Small intestine (tissue), 7 donors: ENCODE measurements around the gene SERBP1. TPM values are rescaled to one million over a fixed set of nuclear protein-coding genes. Genes with fewer than 3 reads are reported as not detected.

Experiments used
- DNase-seq, 2 donors: peaks; one replicate each; pipeline versions ENCODE4 v3.0.0 to v3.0.0-alpha.2; 2013
- FAIRE-seq: peaks from 2 replicates; lab custom pipeline; 2012; peaks lifted over from hg19 to GRCh38; lab: Jason Lieb, UNC
- H3K27ac ChIP-seq, 3 donors: one replicate each; pipeline ENCODE4 v1.5.1; 2013; ENCODE audit warnings: low read length in 2 of 3, mild to moderate bottlenecking in 2 of 3, control low read depth in 1 of 3, inconsistent platforms in 1 of 3, low read depth in 1 of 3, moderate library complexity in 1 of 3
- H3K27me3 ChIP-seq, 3 donors: one replicate each; pipeline ENCODE4 v1.6.1; 2013; ENCODE audit warnings: low read length in 3 of 3, inconsistent platforms in 1 of 3; ENCODE audit not compliant: control insufficient read depth in 3 of 3, insufficient read depth in 3 of 3
- H3K36me3 ChIP-seq, 3 donors: one replicate each; pipeline ENCODE4 v1.6.1; 2013; ENCODE audit warnings: low read length in 3 of 3, inconsistent platforms in 1 of 3, low read depth in 1 of 3, mild to moderate bottlenecking in 1 of 3, moderate library complexity in 1 of 3; ENCODE audit not compliant: control insufficient read depth in 3 of 3, insufficient read depth in 2 of 3
- H3K4me1 ChIP-seq, 3 donors: one replicate each; pipeline ENCODE4 v1.6.1; 2013; ENCODE audit warnings: low read length in 2 of 3, inconsistent platforms in 1 of 3, low read depth in 1 of 3, mild to moderate bottlenecking in 1 of 3, moderate library complexity in 1 of 3; ENCODE audit not compliant: control insufficient read depth in 3 of 3, insufficient read depth in 2 of 3
- H3K4me3 ChIP-seq, 3 donors: one replicate each; pipeline ENCODE4 v1.5.1; 2013; ENCODE audit warnings: low read length in 3 of 3, control low read depth in 1 of 3, inconsistent platforms in 1 of 3, low read depth in 1 of 3, mild to moderate bottlenecking in 1 of 3, moderate library complexity in 1 of 3
- H3K9me3 ChIP-seq, 2 donors: one replicate each; pipeline ENCODE4 v1.6.1; 2013; ENCODE audit warnings: low read depth in 1 of 2, low read length in 1 of 2; ENCODE audit not compliant: control insufficient read depth in 2 of 2, insufficient read depth in 1 of 2
- WGBS, 3 donors: extraction: QIAGEN DNeasy Blood & Tissue Kit; methylation state at CpG; one replicate each; pipeline ENCODE4 v1.1.7; 2013; 5-methylcytosine and 5-hydroxymethylcytosine counted together
- polyA plus RNA-seq, 4 donors: library from polyadenylated mRNA; stranded (reverse) in 3 of 4; unstranded in 1 of 4; fragments of 200-250 nt in 3 of 4; fragments of 120-200 nt in 1 of 4; gene quantifications; one replicate each; pipeline versions ENCODE4 v1.2.1 to v1.2.3, GENCODE V29; 2013
- donor health status: healthy with polysubstance abuse.
- donor health status: control.
- donor health status: control.
- donor health status: Bipolar disorder and iron deficiency.
- donor health status: healthy.

The SERBP1 gene
- polyA plus RNA-seq, 4 donors, result 90.8 to 311 (median 153) TPM

- 47 to 79% (median 63%) methylated on average over 2 of the region's 2 CpGs for WGBS, 3 donors
- Histone ChIP-seq H3K9me3 (no peaks in the 10 kb centered on the region), H3K36me3 (no peaks in the 10 kb centered on the region), H3K4me3 (no peak overlapping the region), H3K27me3 (no peaks in the 10 kb centered on the region), H3K27ac (no peak overlapping the region), H3K4me1 (peaks cover 0 to 3% (median 0%) of the 10 kb centered on the region in 3 donors)
- no peak for FAIRE-seq
- no peak for DNase-seq
Measured at GRCh38 chr1:67437961-67438360, 7.8 kb upstream of the SERBP1 start.

GRCh38 chr1:67436511-67437055, 6.4 kb upstream of the SERBP1 start:
- FAIRE-seq, result no peak
- no peak for DNase-seq
- no peak overlapping the region for H3K27ac ChIP-seq
- no peaks in the 10 kb centered on the region for H3K9me3 ChIP-seq
- no peak overlapping the region for H3K4me3 ChIP-seq
- H3K27me3 ChIP-seq, result no peaks in the 10 kb centered on the region
- WGBS, 3 donors, result 88 to 91% (median 90%) methylated on average over 4 of the region's 4 CpGs
- H3K36me3 ChIP-seq, result no peaks in the 10 kb centered on the region
- peaks cover 0 to 3% (median 2%) of the 10 kb centered on the region in 3 donors for H3K4me1 ChIP-seq

- Histone ChIP-seq H3K4me3 (no peak overlapping the region), H3K4me1 (peaks cover 0 to 5% (median 3%) of the 10 kb centered on the region in 3 donors), H3K36me3 (no peaks in the 10 kb centered on the region), H3K27ac (no peak overlapping the region), H3K27me3 (no peaks in the 10 kb centered on the region), H3K9me3 (no peaks in the 10 kb centered on the region)
- DNase-seq, result no peak
- WGBS, 3 donors, result 38 to 79% (median 70%) methylated on average over 2 of the region's 2 CpGs
- no peak for FAIRE-seq
Measured at GRCh38 chr1:67434491-67434890, 4.3 kb upstream of the SERBP1 start.

GRCh38 chr1:67433837-67434236, 3.6 kb upstream of the SERBP1 start:
- Histone ChIP-seq H3K9me3 (no peaks in the 10 kb centered on the region), H3K27ac (no peak overlapping the region), H3K4me3 (no peak overlapping the region), H3K4me1 (peaks cover 0 to 5% (median 3%) of the 10 kb centered on the region in 3 donors), H3K27me3 (no peaks in the 10 kb centered on the region), H3K36me3 (peaks cover 0 to 5% (median 2%) of the 10 kb centered on the region in 3 donors)
- FAIRE-seq, result no peak
- WGBS, 3 donors, result 64 to 93% (median 81%) methylated on average over 2 of the region's 2 CpGs
- no peak for DNase-seq

GRCh38 chr1:67432745-67433144, 2.5 kb upstream of the SERBP1 start:
- Histone ChIP-seq H3K27ac (no peak overlapping the region), H3K27me3 (no peaks in the 10 kb centered on the region), H3K4me3 (no peak overlapping the region), H3K4me1 (peaks cover 0 to 5% (median 3%) of the 10 kb centered on the region in 3 donors), H3K9me3 (no peaks in the 10 kb centered on the region), H3K36me3 (peaks cover 0 to 5% (median 2%) of the 10 kb centered on the region in 3 donors)
- WGBS, 3 donors, result 81 to 86% (median 82%) methylated on average over 1 of the region's 1 CpG
- no peak for FAIRE-seq
- no peak for DNase-seq

GRCh38 chr1:67431869-67432578, 1.8 kb upstream of the SERBP1 start:
- no peak for FAIRE-seq
- WGBS, 3 donors, result 26 to 47% (median 41%) methylated on average over 8 of the region's 8 CpGs

GRCh38 chr1:67431156-67431765, 1.1 kb upstream of the SERBP1 start:
- Histone ChIP-seq H3K27me3 (no peaks in the 10 kb centered on the region), H3K9me3 (no peaks in the 10 kb centered on the region), H3K4me3 (peak overlapping the region; percentile 69 to 94 (median 72)), H3K36me3 (peaks cover 0 to 5% (median 4%) of the 10 kb centered on the region in 3 donors), H3K27ac (peak overlapping the region; percentile 88 to 98 (median 90)), H3K4me1 (peaks cover 0 to 5% (median 3%) of the 10 kb centered on the region in 3 donors)
- WGBS, 3 donors, result 6 to 17% (median 9%) methylated on average over 12 of the region's 12 CpGs
- FAIRE-seq (no peak), DNase-seq (peak in 1 of 2 donors; percentile 9)

More at GRCh38 chr1:67431869-67432578, 1.8 kb upstream of the SERBP1 start:
- Histone ChIP-seq H3K27ac (peak overlapping the region in 2 of 3 donors; percentile 5 to 8), H3K4me1 (peaks cover 0 to 5% (median 3%) of the 10 kb centered on the region in 3 donors), H3K27me3 (no peaks in the 10 kb centered on the region), H3K4me3 (peak overlapping the region in 1 of 3 donors; percentile 42), H3K36me3 (peaks cover 0 to 5% (median 4%) of the 10 kb centered on the region in 3 donors), H3K9me3 (no peaks in the 10 kb centered on the region)
- peak; percentile 10 to 39 for DNase-seq

GRCh38 chr1:67429528-67430357, 459 bp downstream of the SERBP1 start:
- no peaks in the 10 kb centered on the region for H3K9me3 ChIP-seq
- peak overlapping the region; percentile 27 to 90 (median 90) for H3K27ac ChIP-seq
- FAIRE-seq, result no peak
- DNase-seq, result peak; percentile 33 to 64
- WGBS, 3 donors, result 0 to 1% (median 0%) methylated on average over 56 to 69 of the region's 69 CpGs
- H3K4me1 ChIP-seq, result peaks cover 0 to 6% (median 5%) of the 10 kb centered on the region in 3 donors
- H3K4me3 ChIP-seq, result peak overlapping the region; percentile 69 to 94 (median 94)
- H3K27me3 ChIP-seq, result no peaks in the 10 kb centered on the region
- H3K36me3 ChIP-seq, result peaks cover 1 to 12% (median 8%) of the 10 kb centered on the region in 3 donors
